Calu3 (cell line): ENCODE results near the gene CTSD. TPM values are rescaled to one million over a fixed set of nuclear protein-coding genes. Genes with fewer than 3 reads are reported as not detected.

Experiments
- BruUV-seq: library from RNA; stranded (reverse); fragments of 400-500 nt; replicated peaks from 2 replicates; lab custom pipeline; 2021; lab: Mats Ljungman, UMichigan
- CTCF ChIA-PET: fragments of 300-600 bp; sonication (Branson Sonifier 250); formaldehyde crosslinking; loops from one replicate; lab custom pipeline; 2022; ENCODE audit warnings: antibody characterized with exemption; lab: Charles Lee
- DNase-seq: peaks from one replicate; pipeline ENCODE4 v3.0.0; 2022
- H3K27ac Mint-ChIP-seq: one replicate; pipeline ENCODE4 v1.8.0; 2022; ENCODE audit warnings: mixed read lengths; ENCODE audit not compliant: unreplicated experiment
- H3K27me3 Mint-ChIP-seq: one replicate; pipeline ENCODE4 v1.8.0; 2022; ENCODE audit warnings: mixed read lengths; ENCODE audit not compliant: unreplicated experiment
- H3K36me3 Mint-ChIP-seq: one replicate; pipeline ENCODE4 v1.8.0; 2022; ENCODE audit warnings: mild to moderate bottlenecking, moderate library complexity, mixed read lengths; ENCODE audit not compliant: insufficient read depth, unreplicated experiment
- H3K4me1 Mint-ChIP-seq: one replicate; pipeline ENCODE4 v1.8.0; 2022; ENCODE audit warnings: mild to moderate bottlenecking, low read depth, mixed read lengths; ENCODE audit not compliant: unreplicated experiment
- H3K4me3 Mint-ChIP-seq: one replicate; pipeline ENCODE4 v1.8.0; 2022; ENCODE audit warnings: mild to moderate bottlenecking, low read depth, moderate library complexity, mixed read lengths; ENCODE audit not compliant: unreplicated experiment
- H3K9me3 Mint-ChIP-seq: one replicate; pipeline ENCODE4 v1.8.0; 2022; ENCODE audit warnings: low read depth, mixed read lengths; ENCODE audit not compliant: unreplicated experiment
- intact Hi-C: fragments of 100-400 bp; cut with micrococcal nuclease; formaldehyde crosslinking; loops from one replicate; pipeline ENCODE4 v1.10.0; 2022; ENCODE audit not compliant: unreplicated experiment
- total RNA-seq: library from RNA; stranded (reverse); gene quantifications from 2 replicates; pipeline ENCODE4 v1.2.3, GENCODE V29; 2022
- TF ChIP-seq, protein P1 (sequence below): fragments of 200-600 bp; IDR thresholded peaks from one replicate; pipeline ENCODE4 v1.8.0; 2022; ENCODE audit warnings: antibody characterized with exemption; ENCODE audit not compliant: unreplicated experiment

The CTSD gene
- total RNA-seq, 1 experiment from 2014 or later = 531 TPM

DNA sequence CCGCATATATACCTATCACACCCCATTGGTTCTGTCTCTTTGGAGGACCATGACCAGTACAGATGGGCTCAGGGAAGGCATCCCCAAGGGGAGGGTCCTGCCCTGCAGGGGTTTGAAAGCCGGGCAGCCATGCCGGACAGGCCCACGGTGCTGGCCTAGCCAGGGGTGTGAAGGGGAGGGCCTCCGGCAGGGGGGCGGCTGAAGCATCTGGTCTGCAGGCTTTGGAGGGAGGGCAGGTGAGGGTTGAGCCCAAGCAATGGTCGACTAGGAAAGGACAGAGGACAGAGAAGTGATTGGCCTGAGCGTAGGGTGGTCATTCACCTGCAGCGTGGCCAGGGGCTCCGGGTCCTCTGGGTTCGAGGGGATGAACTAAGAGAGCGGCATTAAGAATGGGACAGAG is 11.2 kb upstream of the CTSD start:
- CTCF ChIA-PET = no interaction called here

DNA sequence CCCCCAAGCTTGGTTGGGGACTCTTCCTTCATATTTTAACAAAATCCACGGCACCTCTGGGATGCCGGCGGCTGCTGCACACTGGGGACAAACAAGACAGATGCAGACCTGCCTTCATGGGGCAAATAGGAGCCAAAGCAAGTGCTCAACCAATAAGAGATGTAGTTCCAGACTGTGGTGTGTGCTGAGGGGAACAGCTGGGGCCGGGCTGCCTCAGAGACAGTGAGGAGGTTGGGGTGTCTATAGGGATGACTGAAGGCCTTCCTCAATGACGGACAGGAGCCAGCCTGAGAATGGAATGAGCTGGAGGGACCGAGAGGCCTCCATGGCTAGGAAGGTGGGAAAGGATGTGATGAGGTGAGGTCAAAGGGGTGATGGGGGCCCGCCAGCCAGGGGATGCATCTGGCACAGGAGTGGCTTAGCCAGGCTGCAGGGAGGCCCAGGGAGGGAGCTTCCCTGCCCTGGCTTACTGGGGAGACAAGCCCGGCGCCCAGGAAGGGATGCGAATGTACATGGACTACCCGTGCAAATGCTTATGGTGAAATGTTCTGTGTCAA is 10.3 kb upstream of the CTSD start:
- no TSS peak for BruUV-seq
- CTCF ChIA-PET = no interaction called here
- Mint-ChIP-seq H3K4me1 (peaks cover 76% of the 10 kb centered on the region), H3K4me3 (no peak overlapping the region), H3K9me3 (no peaks in the 10 kb centered on the region), H3K27ac (peak overlapping the region; percentile 77), H3K36me3 (peaks cover 37% of the 10 kb centered on the region), H3K27me3 (no peaks in the 10 kb centered on the region)
- intact Hi-C loops = no loop called here
- TF ChIP-seq, protein P1, sequence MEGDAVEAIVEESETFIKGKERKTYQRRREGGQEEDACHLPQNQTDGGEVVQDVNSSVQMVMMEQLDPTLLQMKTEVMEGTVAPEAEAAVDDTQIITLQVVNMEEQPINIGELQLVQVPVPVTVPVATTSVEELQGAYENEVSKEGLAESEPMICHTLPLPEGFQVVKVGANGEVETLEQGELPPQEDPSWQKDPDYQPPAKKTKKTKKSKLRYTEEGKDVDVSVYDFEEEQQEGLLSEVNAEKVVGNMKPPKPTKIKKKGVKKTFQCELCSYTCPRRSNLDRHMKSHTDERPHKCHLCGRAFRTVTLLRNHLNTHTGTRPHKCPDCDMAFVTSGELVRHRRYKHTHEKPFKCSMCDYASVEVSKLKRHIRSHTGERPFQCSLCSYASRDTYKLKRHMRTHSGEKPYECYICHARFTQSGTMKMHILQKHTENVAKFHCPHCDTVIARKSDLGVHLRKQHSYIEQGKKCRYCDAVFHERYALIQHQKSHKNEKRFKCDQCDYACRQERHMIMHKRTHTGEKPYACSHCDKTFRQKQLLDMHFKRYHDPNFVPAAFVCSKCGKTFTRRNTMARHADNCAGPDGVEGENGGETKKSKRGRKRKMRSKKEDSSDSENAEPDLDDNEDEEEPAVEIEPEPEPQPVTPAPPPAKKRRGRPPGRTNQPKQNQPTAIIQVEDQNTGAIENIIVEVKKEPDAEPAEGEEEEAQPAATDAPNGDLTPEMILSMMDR = no peak
- DNase-seq = no peak

More for the DNA sequence above, 11.2 kb upstream of the CTSD start:
- DNase-seq = no peak
- Mint-ChIP-seq H3K27ac (no peak overlapping the region), H3K9me3 (no peaks in the 10 kb centered on the region), H3K4me1 (peaks cover 76% of the 10 kb centered on the region), H3K27me3 (no peaks in the 10 kb centered on the region), H3K36me3 (peaks cover 31% of the 10 kb centered on the region), H3K4me3 (no peak overlapping the region)
- intact Hi-C loops = loop anchor here (5.0 kb wide), 1 partner anchor 57 kb away; the partner anchor contains the start of gene SYT8
- BruUV-seq = no TSS peak
- TF ChIP-seq, protein P1 = no peak

DNA sequence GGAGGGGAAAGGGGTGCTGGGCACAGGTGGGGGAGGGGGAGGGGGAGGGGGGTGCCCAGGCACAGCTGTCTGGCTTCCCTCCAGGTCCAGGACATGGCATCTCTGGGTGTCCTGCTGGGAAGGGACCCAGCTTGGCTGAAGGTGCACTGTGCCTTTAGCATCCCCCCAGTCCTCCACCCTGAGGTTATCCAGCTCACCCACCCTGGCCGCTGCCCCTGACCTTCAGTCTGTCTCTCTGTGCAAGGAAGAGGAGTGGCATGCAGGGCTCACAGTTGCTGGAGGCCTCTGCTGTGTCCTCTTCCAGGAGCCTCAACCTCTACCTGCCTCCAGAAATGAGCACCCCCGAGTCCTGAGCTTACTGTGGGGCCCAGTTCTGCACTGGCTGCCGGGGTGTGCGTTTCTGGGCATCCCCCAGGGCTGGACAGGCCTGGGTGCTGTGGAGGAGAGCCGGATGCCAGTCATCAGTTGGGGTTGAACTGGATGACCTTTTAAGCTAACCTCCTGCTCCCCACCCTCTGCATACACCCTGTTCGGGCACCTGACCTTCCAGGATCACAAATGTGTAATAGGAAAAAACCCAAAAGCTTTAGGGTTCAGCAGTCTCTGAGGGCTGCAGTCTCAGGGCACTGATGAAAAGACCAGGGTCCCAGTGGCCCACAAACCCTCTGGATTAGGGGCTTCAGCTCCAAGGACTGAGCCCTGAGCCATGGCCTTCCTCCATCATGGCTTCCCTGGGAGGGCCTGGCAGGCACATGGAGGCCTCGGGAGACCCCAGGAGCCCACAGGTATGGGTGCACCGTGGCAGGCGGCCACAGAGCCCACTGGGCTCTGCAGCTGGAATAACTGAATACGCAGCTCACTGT is 9.6 kb upstream of the CTSD start:
- no peak overlapping the region for H3K4me3 Mint-ChIP-seq
- CTCF ChIA-PET = interaction anchor here (0.5 kb wide), 2 partner anchors 19 to 304 kb away, joined by 3 read pairs; no protein-coding TSS in a partner anchor
- peak overlapping the region; percentile 77 for H3K27ac Mint-ChIP-seq
- no peak for DNase-seq
- no TSS peak for BruUV-seq
- H3K9me3 Mint-ChIP-seq = no peaks in the 10 kb centered on the region
- intact Hi-C loops = no loop called here
- H3K27me3 Mint-ChIP-seq = no peaks in the 10 kb centered on the region
- peaks cover 37% of the 10 kb centered on the region for H3K36me3 Mint-ChIP-seq
- peaks cover 76% of the 10 kb centered on the region for H3K4me1 Mint-ChIP-seq
- TF ChIP-seq, protein P1 = no peak

DNA sequence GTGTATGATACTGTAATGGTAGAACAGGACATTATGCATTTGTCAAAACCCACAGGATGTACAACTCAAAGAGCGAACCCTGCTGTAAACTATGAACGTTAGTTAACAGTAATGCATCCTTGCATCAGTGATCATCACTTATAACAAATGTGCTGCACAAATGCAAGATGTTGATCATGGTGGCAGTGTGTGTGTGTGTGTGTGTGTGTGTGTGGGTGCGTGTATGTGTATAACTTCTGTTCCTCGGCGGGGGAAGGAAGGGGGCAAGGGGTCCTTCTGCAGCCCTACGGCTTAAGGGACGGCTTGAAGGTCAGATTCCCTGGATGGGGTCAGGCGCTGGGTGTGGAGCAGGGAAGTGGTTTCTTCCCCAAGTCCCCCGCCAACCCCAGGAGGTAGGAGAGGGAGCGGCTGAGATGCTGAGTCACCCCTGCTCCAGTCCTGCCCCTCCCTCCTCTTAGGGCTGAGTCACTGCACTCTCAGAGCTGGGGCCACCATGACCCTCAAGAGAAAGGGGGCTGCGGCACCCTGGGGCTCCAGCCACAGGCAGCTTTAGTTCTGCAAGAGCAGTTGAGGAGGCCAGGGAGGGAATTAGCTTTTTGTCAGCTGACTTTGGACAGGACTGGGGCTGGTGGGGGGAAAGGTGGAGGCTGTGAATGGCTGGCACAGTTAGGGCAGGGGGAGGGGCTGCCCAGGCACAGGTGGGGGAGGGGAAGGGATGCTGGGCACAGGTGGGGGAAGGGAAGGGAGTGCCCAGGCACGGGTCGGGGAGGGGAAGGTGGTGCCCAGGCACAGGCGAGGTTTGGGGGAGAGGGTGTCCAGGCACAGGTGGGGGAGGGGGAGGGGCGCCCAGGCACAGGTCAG is 8.8 kb upstream of the CTSD start:
- H3K4me1 Mint-ChIP-seq = peaks cover 68% of the 10 kb centered on the region
- no peaks in the 10 kb centered on the region for H3K27me3 Mint-ChIP-seq
- CTCF ChIA-PET = interaction anchor here (0.5 to 0.8 kb wide), 4 partner anchors 10 to 305 kb away, joined by 3 to 6 read pairs (median 4); no protein-coding TSS in a partner anchor
- no peaks in the 10 kb centered on the region for H3K9me3 Mint-ChIP-seq
- H3K36me3 Mint-ChIP-seq = peaks cover 39% of the 10 kb centered on the region
- TF ChIP-seq, protein P1 = no peak
- peak overlapping the region; percentile 91 for H3K27ac Mint-ChIP-seq
- peak overlapping the region; percentile 55 for H3K4me3 Mint-ChIP-seq
- DNase-seq = peak; percentile 83
- BruUV-seq = no TSS peak
- intact Hi-C loops = no loop called here
